Cardiac fibroblast (primary cell): ENCODE results near the gene PIEZO2.

ENCODE experiments used
- DNase-seq, 2 donors: peaks; one replicate each; pipeline versions ENCODE4 v3.0.0 to v3.0.0-alpha.2; 2010; ENCODE audit warnings: low read depth in 2 of 2
- H3K4me3 ChIP-seq, 2 donors: replicated peaks in 1 of 2; 1 replicate in 1 of 2; 2 replicates in 1 of 2; pipeline ENCODE4 v1.5.1; 2011; ENCODE audit warnings: low read depth in 2 of 2, low read length in 2 of 2, mild to moderate bottlenecking in 2 of 2, moderate library complexity in 1 of 2
- CTCF ChIP-seq: IDR thresholded peaks from one replicate; pipeline ENCODE4 v1.5.1; 2011; ENCODE audit warnings: low read depth, mild to moderate bottlenecking, low read length, inconsistent platforms

The PIEZO2 gene

DNA sequence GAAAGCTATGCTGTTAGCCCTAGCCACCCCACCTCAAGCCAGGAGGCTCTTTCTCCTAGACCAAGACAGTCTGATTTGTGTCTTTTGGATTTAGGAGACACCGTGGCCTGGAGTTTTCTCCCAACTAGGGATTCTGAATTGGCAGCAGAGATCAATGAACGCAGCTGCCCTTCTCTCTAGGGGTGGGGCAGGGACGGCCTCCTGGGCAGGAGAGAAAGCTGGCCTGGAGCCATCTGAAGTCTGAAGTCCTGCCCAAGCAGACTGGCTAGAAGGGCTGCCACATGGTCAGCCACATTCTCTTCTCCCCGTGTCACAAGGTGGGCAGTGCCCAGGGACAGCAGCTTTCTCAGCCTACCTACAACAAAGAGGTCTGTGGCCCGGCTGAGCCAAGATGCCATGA, 45.1 kb downstream of the PIEZO2 start:
- no peak for TF ChIP-seq CTCF
- no peak for DNase-seq
- H3K4me3 ChIP-seq, result no peak overlapping the region

GRCh38 chr18:11096839-11097750, 52.3 kb downstream of the PIEZO2 start:
- no peak for TF ChIP-seq CTCF
- no peak for DNase-seq
- no peak overlapping the region for H3K4me3 ChIP-seq

DNA sequence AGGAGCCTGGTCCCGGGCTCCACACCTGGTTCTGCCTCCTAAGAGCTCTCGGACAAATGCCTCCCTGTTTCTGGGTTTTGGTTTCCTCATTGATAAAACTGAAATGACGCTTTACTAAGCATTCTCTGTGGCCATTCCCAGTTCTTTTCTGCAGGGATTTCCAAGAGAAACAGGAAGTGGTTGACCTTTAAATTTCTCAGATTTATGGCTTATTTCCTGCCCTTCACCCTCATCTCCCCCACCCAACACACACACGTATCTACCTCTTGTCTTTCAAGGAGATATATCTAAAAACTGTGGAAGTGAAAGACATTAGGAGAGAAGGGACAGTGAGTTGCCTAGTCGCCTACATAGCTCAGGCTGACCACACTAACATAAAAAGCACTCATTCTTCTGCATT, 53.0 kb downstream of the PIEZO2 start:
- no peak overlapping the region for H3K4me3 ChIP-seq
- peak in 1 of 2 donors; percentile 23 for DNase-seq
- no peak for TF ChIP-seq CTCF

- TF ChIP-seq CTCF, result no peak
- H3K4me3 ChIP-seq, result no peak overlapping the region
- DNase-seq, result no peak
Measured at GRCh38 chr18:11095674-11096293, 53.6 kb downstream of the PIEZO2 start.

- H3K4me3 ChIP-seq, result no peak overlapping the region
- no peak for TF ChIP-seq CTCF
- no peak for DNase-seq
Measured at GRCh38 chr18:11095211-11095610, 54.2 kb downstream of the PIEZO2 start.

- no peak for DNase-seq
- H3K4me3 ChIP-seq, result no peak overlapping the region
- TF ChIP-seq CTCF, result no peak
Measured at GRCh38 chr18:11091746-11092145, 57.6 kb downstream of the PIEZO2 start.
